Effector memory CD4-positive, alpha-beta T cell (primary cell): ENCODE measurements around the gene PRR16.

Source experiments
- DNase-seq, 3 donors: peaks; one replicate each; pipeline ENCODE4 v3.0.0-alpha.2; 2020
- H3K27ac ChIP-seq: 2 replicates; pipeline ENCODE4 v1.7.0; 2013; ENCODE audit warnings: mild to moderate bottlenecking, low read length, moderate library complexity; ENCODE audit not compliant: insufficient read depth, poor library complexity, severe bottlenecking
- H3K27me3 ChIP-seq: replicated peaks from 2 replicates; pipeline ENCODE4 v1.7.0; 2013; ENCODE audit warnings: mild to moderate bottlenecking, low read length; ENCODE audit not compliant: insufficient read depth, control insufficient read depth, poor library complexity, severe bottlenecking
- H3K36me3 ChIP-seq: 2 replicates; pipeline ENCODE4 v1.7.0; 2013; ENCODE audit warnings: mild to moderate bottlenecking, low read length, moderate library complexity; ENCODE audit not compliant: control insufficient read depth, insufficient read depth
- H3K4me1 ChIP-seq: 2 replicates; pipeline ENCODE4 v1.7.0; 2013; ENCODE audit warnings: low read length, mild to moderate bottlenecking; ENCODE audit not compliant: control insufficient read depth, insufficient read depth, poor library complexity, severe bottlenecking
- H3K4me3 ChIP-seq: 2 replicates; pipeline ENCODE4 v1.7.0; 2013; ENCODE audit warnings: low read length, low read depth, mild to moderate bottlenecking; ENCODE audit not compliant: insufficient read depth, poor library complexity, severe bottlenecking
- H3K9me3 ChIP-seq: 2 replicates; pipeline ENCODE4 v1.7.0; 2013; ENCODE audit warnings: mild to moderate bottlenecking, low read length, moderate library complexity; ENCODE audit not compliant: control insufficient read depth

PRR16 gene

GRCh38 chr5:120446068-120446492 is 18.0 kb upstream of the PRR16 start:
- Histone ChIP-seq H3K27ac (no peak overlapping the region), H3K4me1 (no peaks in the 10 kb centered on the region), H3K9me3 (no peaks in the 10 kb centered on the region), H3K36me3 (no peaks in the 10 kb centered on the region), H3K4me3 (no peak overlapping the region), H3K27me3 (no peaks in the 10 kb centered on the region)
- DNase-seq, result no peak

- Histone ChIP-seq H3K27ac (no peak overlapping the region), H3K27me3 (no peaks in the 10 kb centered on the region)
Observed at GRCh38 chr5:120446901-120447300, 17.2 kb upstream of the PRR16 start.

GRCh38 chr5:120447706-120448239 is 16.3 kb upstream of the PRR16 start:
- Histone ChIP-seq H3K4me1 (no peaks in the 10 kb centered on the region), H3K27me3 (no peaks in the 10 kb centered on the region), H3K27ac (no peak overlapping the region), H3K9me3 (no peaks in the 10 kb centered on the region), H3K36me3 (no peaks in the 10 kb centered on the region), H3K4me3 (no peak overlapping the region)
- no peak for DNase-seq

More at GRCh38 chr5:120446901-120447300, 17.2 kb upstream of the PRR16 start:
- no peak for DNase-seq
- Histone ChIP-seq H3K4me1 (no peaks in the 10 kb centered on the region), H3K9me3 (no peaks in the 10 kb centered on the region), H3K4me3 (no peak overlapping the region), H3K36me3 (no peaks in the 10 kb centered on the region)

GRCh38 chr5:120449501-120449900 is 14.6 kb upstream of the PRR16 start:
- Histone ChIP-seq H3K4me3 (no peak overlapping the region), H3K36me3 (no peaks in the 10 kb centered on the region), H3K4me1 (no peaks in the 10 kb centered on the region), H3K9me3 (no peaks in the 10 kb centered on the region), H3K27me3 (no peaks in the 10 kb centered on the region), H3K27ac (no peak overlapping the region)
- no peak for DNase-seq

GRCh38 chr5:120450910-120451309 is 13.2 kb upstream of the PRR16 start:
- Histone ChIP-seq H3K36me3 (no peaks in the 10 kb centered on the region), H3K27me3 (no peaks in the 10 kb centered on the region), H3K27ac (no peak overlapping the region), H3K4me1 (no peaks in the 10 kb centered on the region), H3K4me3 (no peak overlapping the region), H3K9me3 (no peaks in the 10 kb centered on the region)
- DNase-seq, result no peak

- no peak overlapping the region for H3K27ac ChIP-seq
- no peak for DNase-seq
- H3K36me3 ChIP-seq, result no peaks in the 10 kb centered on the region
- no peak overlapping the region for H3K4me3 ChIP-seq
- H3K4me1 ChIP-seq, result no peaks in the 10 kb centered on the region
- H3K9me3 ChIP-seq, result no peaks in the 10 kb centered on the region
- no peaks in the 10 kb centered on the region for H3K27me3 ChIP-seq
Observed at GRCh38 chr5:120451445-120451844, 12.7 kb upstream of the PRR16 start.

GRCh38 chr5:120452471-120452870 is 11.6 kb upstream of the PRR16 start:
- Histone ChIP-seq H3K4me3 (no peak overlapping the region), H3K9me3 (no peaks in the 10 kb centered on the region), H3K4me1 (no peaks in the 10 kb centered on the region), H3K27me3 (no peaks in the 10 kb centered on the region), H3K27ac (no peak overlapping the region), H3K36me3 (no peaks in the 10 kb centered on the region)
- DNase-seq, result no peak

GRCh38 chr5:120454094-120454798 is 9.9 kb upstream of the PRR16 start:
- DNase-seq, result no peak
- H3K4me1 ChIP-seq, result no peaks in the 10 kb centered on the region
- no peaks in the 10 kb centered on the region for H3K9me3 ChIP-seq
- no peak overlapping the region for H3K27ac ChIP-seq
- H3K36me3 ChIP-seq, result no peaks in the 10 kb centered on the region
- H3K4me3 ChIP-seq, result no peak overlapping the region
- H3K27me3 ChIP-seq, result no peaks in the 10 kb centered on the region

GRCh38 chr5:120456006-120456405 is 8.1 kb upstream of the PRR16 start:
- Histone ChIP-seq H3K27me3 (no peaks in the 10 kb centered on the region), H3K9me3 (no peaks in the 10 kb centered on the region), H3K36me3 (no peaks in the 10 kb centered on the region), H3K27ac (no peak overlapping the region), H3K4me1 (no peaks in the 10 kb centered on the region), H3K4me3 (no peak overlapping the region)
- no peak for DNase-seq

GRCh38 chr5:120457839-120458507 is 6.1 kb upstream of the PRR16 start:
- Histone ChIP-seq H3K27me3 (no peaks in the 10 kb centered on the region), H3K9me3 (no peaks in the 10 kb centered on the region), H3K4me3 (peak overlapping the region; percentile 42), H3K36me3 (no peaks in the 10 kb centered on the region), H3K27ac (no peak overlapping the region), H3K4me1 (no peaks in the 10 kb centered on the region)
- DNase-seq, result peak in 1 of 3 donors; percentile 5
